Uterus (tissue), 4 donors: ENCODE results near the gene CD7. TPM values are rescaled to one million over a fixed set of nuclear protein-coding genes. Genes with fewer than 3 reads are reported as not detected.

ENCODE experiments used
- DNase-seq, 2 donors: peaks; one replicate each; pipeline ENCODE4 v3.0.0-alpha.2; 2019 to 2020
- H3K27ac ChIP-seq, 2 donors: fragments of 200-600 bp; sonication (generic); 1 replicate in 1 of 2; 2 replicates in 1 of 2; pipeline ENCODE4 v1.5.1; 2016 to 2018
- H3K27me3 ChIP-seq, 2 donors: fragments of 200-600 bp; sonication (generic); one replicate each; pipeline ENCODE4 v1.5.1; 2018 to 2019; ENCODE audit warnings: control low read depth in 1 of 2
- H3K36me3 ChIP-seq, 2 donors: fragments of 200-600 bp; sonication (generic); one replicate each; pipeline ENCODE4 v1.5.1; 2019; ENCODE audit warnings: control low read depth in 1 of 2
- H3K4me1 ChIP-seq, 2 donors: fragments of 200-600 bp; sonication (generic); one replicate each; pipeline ENCODE4 v1.5.1; 2018 to 2019; ENCODE audit warnings: control low read depth in 1 of 2
- H3K4me3 ChIP-seq, 2 donors: fragments of 200-600 bp; sonication (generic); 1 replicate in 1 of 2; 2 replicates in 1 of 2; pipeline ENCODE4 v1.5.1; 2018 to 2019; ENCODE audit warnings: mild to moderate bottlenecking in 1 of 2
- H3K9me3 ChIP-seq, 2 donors: fragments of 200-600 bp; sonication (generic); one replicate each; pipeline ENCODE4 v1.5.1; 2019; ENCODE audit warnings: control low read depth in 1 of 2
- CTCF ChIP-seq, 4 experiments: fragments of 200-600 bp in 2 of 4; fragments of 450-650 bp in 2 of 4; sonication (generic) in 2 of 4; IDR thresholded peaks; one replicate each; pipeline ENCODE4 v1.5.1; 2016 to 2019; ENCODE audit warnings: antibody characterized with exemption in 4 of 4, mild to moderate bottlenecking in 2 of 4, moderate library complexity in 1 of 4
- POLR2A ChIP-seq, 2 donors: fragments of 450-650 bp; IDR thresholded peaks; one replicate each; pipeline ENCODE4 v1.6.1; 2016; ENCODE audit warnings: antibody characterized with exemption in 2 of 2, mild to moderate bottlenecking in 1 of 2, moderate library complexity in 1 of 2
- intact Hi-C: fragments of 100-400 bp; cut with DNase I; formaldehyde crosslinking; loops from one replicate; pipeline ENCODE4 v1.15.1; 2023; ENCODE audit warnings: low total_unique reads
- total RNA-seq, 4 donors: library from RNA; depleted of rRNA in 3 of 4; stranded (reverse); fragments of >200 nt in 3 of 4; gene quantifications; one replicate each; pipeline versions ENCODE4 v1.1.0 to v1.2.4, GENCODE V29; 2014 to 2023
- donor health status: DM: yes; HTN: yes; CAD: no.

CD7 gene
- total RNA-seq, 4 donors from 2014 or later, result 2.1 to 4.1 TPM; not detected in 2

GRCh38 chr17:82318772-82319606 lies 1.6 kb upstream of the CD7 start:
- DNase-seq, result no peak

GRCh38 chr17:82318169-82318498 lies 726 bp upstream of the CD7 start:
- no peaks in the 10 kb centered on the region for H3K4me1 ChIP-seq
- H3K27me3 ChIP-seq, result peaks cover 6 to 26% of the 10 kb centered on the region in 2 donors
- TF ChIP-seq CTCF (IDR thresholded peaks at IDR 0.05) (no peak), POLR2A (IDR thresholded peaks at IDR 0.05) (no peak)
- no peaks in the 10 kb centered on the region for H3K36me3 ChIP-seq
- no peak overlapping the region for H3K4me3 ChIP-seq
- no peaks in the 10 kb centered on the region for H3K9me3 ChIP-seq
- intact Hi-C loops, result no loop called here
- H3K27ac ChIP-seq, result no peak overlapping the region
- DNase-seq, result no peak

More at GRCh38 chr17:82318772-82319606, 1.6 kb upstream of the CD7 start:
- no peaks in the 10 kb centered on the region for H3K4me1 ChIP-seq
- H3K36me3 ChIP-seq, result no peaks in the 10 kb centered on the region
- no peaks in the 10 kb centered on the region for H3K9me3 ChIP-seq
- no peak overlapping the region for H3K27ac ChIP-seq
- peaks cover 2 to 21% of the 10 kb centered on the region in 2 donors for H3K27me3 ChIP-seq
- TF ChIP-seq POLR2A (IDR thresholded peaks at IDR 0.05), result no peak
- no peak for TF ChIP-seq CTCF (IDR thresholded peaks at IDR 0.05)
- H3K4me3 ChIP-seq, result no peak overlapping the region
- intact Hi-C loops, result no loop called here

GRCh38 chr17:82316651-82317393 lies 586 bp downstream of the CD7 start:
- intact Hi-C loops, result no loop called here
- TF ChIP-seq CTCF (IDR thresholded peaks at IDR 0.05) (no peak), POLR2A (IDR thresholded peaks at IDR 0.05) (no peak)
- H3K4me3 ChIP-seq, result no peak overlapping the region
- peaks cover 6 to 26% of the 10 kb centered on the region in 2 donors for H3K27me3 ChIP-seq
- H3K27ac ChIP-seq, result no peak overlapping the region
- no peak for DNase-seq
- H3K36me3 ChIP-seq, result no peaks in the 10 kb centered on the region
- no peaks in the 10 kb centered on the region for H3K9me3 ChIP-seq
- H3K4me1 ChIP-seq, result no peaks in the 10 kb centered on the region

- Histone ChIP-seq H3K27me3 (peaks cover 6 to 26% of the 10 kb centered on the region in 2 donors), H3K27ac (no peak overlapping the region), H3K4me1 (no peaks in the 10 kb centered on the region), H3K4me3 (no peak overlapping the region), H3K9me3 (no peaks in the 10 kb centered on the region), H3K36me3 (no peaks in the 10 kb centered on the region)
- no peak for DNase-seq
- TF ChIP-seq CTCF (IDR thresholded peaks at IDR 0.05) (no peak), POLR2A (IDR thresholded peaks at IDR 0.05) (no peak)
- intact Hi-C loops, result no loop called here
These were observed 1.6 kb downstream of the CD7 start for GRCh38 chr17:82315703-82316358.
